ENCODE results near the gene SORBS2. TPM values are rescaled to one million over a fixed set of nuclear protein-coding genes. Genes with fewer than 3 reads are reported as not detected.
A peak's percentile ranks its signal among the peaks of the same experiment; 100 is the strongest.

SORBS2 gene
- total and polyA plus RNA-seq, 12 donors, result 175 to 3,169 (median 1,523) TPM

GRCh38 chr4:185585211-185585610 is 226.8 kb downstream of the SORBS2 start:
- intact Hi-C loops (cut with DNase I), result no loop called here
- Histone ChIP-seq H3K4me1 (peaks cover 0 to 20% (median 0%) of the 10 kb centered on the region in 9 donors), H3K4me3 (no peak overlapping the region), H3K27ac (no peak overlapping the region), H3K9me3 (no peaks in the 10 kb centered on the region), H3K27me3 (peaks cover 0 to 16% (median 0%) of the 10 kb centered on the region in 7 donors), H3K36me3 (peaks cover 0 to 37% (median 0%) of the 10 kb centered on the region in 9 donors)
- ATAC-seq (no peak), DNase-seq (no peak)
- TF ChIP-seq CTCF (IDR thresholded peaks at IDR 0.05), result no peak
- WGBS, 2 donors, result 47 to 58% methylated on average over 1 of the region's 1 CpG

DNA sequence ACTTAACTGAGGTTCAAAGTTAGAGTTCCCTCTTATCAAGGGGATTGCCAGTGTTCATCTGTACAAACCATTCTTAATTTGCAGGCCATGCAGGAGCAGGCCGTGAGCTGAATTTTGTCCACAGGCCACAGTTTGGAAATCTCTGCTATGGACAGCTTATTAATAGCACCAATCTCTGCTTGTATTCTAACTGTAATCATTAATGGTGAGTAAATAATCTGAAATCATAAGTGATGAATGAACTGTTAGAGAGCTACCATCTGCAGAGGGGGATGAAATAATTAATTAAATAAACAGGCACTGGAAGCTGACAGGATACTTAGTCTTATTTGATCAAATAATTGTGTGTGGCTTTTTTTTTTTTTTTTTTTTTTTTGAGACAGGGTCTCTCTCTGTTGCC is 228.2 kb downstream of the SORBS2 start:
- WGBS, 2 donors, result 72 to 88% methylated on average over 1 of the region's 1 CpG
- peaks cover 0 to 16% (median 0%) of the 10 kb centered on the region in 7 donors for H3K27me3 ChIP-seq
- no peak for TF ChIP-seq CTCF (IDR thresholded peaks at IDR 0.05)
- DNase-seq (no peak), ATAC-seq (no peak)
- H3K9me3 ChIP-seq, result peaks cover 0 to 5% (median 0%) of the 10 kb centered on the region in 11 donors
- H3K4me3 ChIP-seq, result no peak overlapping the region
- H3K36me3 ChIP-seq, result peaks cover 0 to 28% (median 0%) of the 10 kb centered on the region in 9 donors
- H3K4me1 ChIP-seq, result peaks cover 0 to 11% (median 0%) of the 10 kb centered on the region in 9 donors
- intact Hi-C loops (cut with DNase I), result no loop called here
- peak overlapping the region in 4 of 10 donors; percentile 17 to 62 (median 61) for H3K27ac ChIP-seq

GRCh38 chr4:185582651-185583400 is 229.2 kb downstream of the SORBS2 start:
- WGBS, 2 donors, result 59 to 63% methylated on average over 7 of the region's 7 CpGs
- Histone ChIP-seq H3K27me3 (peaks cover 0 to 15% (median 0%) of the 10 kb centered on the region in 7 donors), H3K36me3 (peaks cover 0 to 26% (median 0%) of the 10 kb centered on the region in 9 donors), H3K4me3 (no peak overlapping the region), H3K27ac (peak overlapping the region in 6 of 10 donors; percentile 9 to 62 (median 44)), H3K4me1 (peaks cover 0 to 11% (median 0%) of the 10 kb centered on the region in 9 donors), H3K9me3 (peaks cover 0 to 9% (median 0%) of the 10 kb centered on the region in 11 donors)
- intact Hi-C loops (cut with DNase I), result no loop called here
- DNase-seq (no peak), ATAC-seq (peak; percentile 32 to 89 (median 72))
- TF ChIP-seq CTCF (IDR thresholded peaks at IDR 0.05), result no peak

DNA sequence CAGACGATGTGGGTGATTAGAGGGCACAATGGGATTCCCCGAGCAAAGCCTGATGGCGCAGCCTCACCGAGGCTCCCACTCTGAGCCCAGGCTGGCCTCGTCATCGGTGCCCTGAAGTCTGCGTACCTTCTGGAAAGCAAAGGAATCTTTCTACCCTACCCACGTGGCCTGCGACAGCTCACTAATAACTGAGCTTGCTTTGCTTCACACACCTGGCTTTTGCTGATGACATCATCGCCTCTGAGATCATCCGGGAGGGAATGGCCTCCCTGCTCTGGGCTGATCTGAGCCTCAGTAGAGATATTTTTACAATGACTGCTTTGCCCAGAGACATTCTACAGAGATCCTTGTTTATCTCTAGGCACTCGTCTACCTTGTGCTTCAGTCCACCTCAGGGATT is 231.3 kb downstream of the SORBS2 start:
- H3K36me3 ChIP-seq, result peaks cover 0 to 5% (median 0%) of the 10 kb centered on the region in 9 donors
- no peak for TF ChIP-seq CTCF (IDR thresholded peaks at IDR 0.05)
- H3K27ac ChIP-seq, result no peak overlapping the region
- H3K27me3 ChIP-seq, result no peaks in the 10 kb centered on the region
- ATAC-seq, result peak in 2 of 8 donors; percentile 9 to 15
- intact Hi-C loops (cut with DNase I), result no loop called here
- no peak overlapping the region for H3K4me3 ChIP-seq
- peaks cover 0 to 27% (median 6%) of the 10 kb centered on the region in 9 donors for H3K4me1 ChIP-seq
- no peak for DNase-seq
- peaks cover 0 to 9% (median 0%) of the 10 kb centered on the region in 11 donors for H3K9me3 ChIP-seq
- 77 to 82% methylated on average over 12 of the region's 12 CpGs for WGBS, 2 donors

All from heart right ventricle (tissue), 16 donors.